ENCODE data around the gene MPI.

The MPI gene

GRCh38 chr15:74857082-74857655 lies 32.7 kb upstream of the MPI start:
- no peak for TF ChIP-seq CTCF (IDR thresholded peaks at IDR 0.05; ENCODE audit: low read depth, low read length)
- DNase-seq, result no peak
- no peak overlapping the region for H3K27ac ChIP-seq

GRCh38 chr15:74857671-74858368 lies 32.0 kb upstream of the MPI start:
- Histone ChIP-seq H3K27ac (no peak overlapping the region), H3K36me3 (peaks cover 18% of the 10 kb centered on the region), H3K9me3 (ENCODE audit: severe bottlenecking) (no peaks in the 10 kb centered on the region), H3K4me3 (ENCODE audit: low read depth, low read length) (no peak overlapping the region), H3K27me3 (ENCODE audit: insufficient read depth, low read depth, severe bottlenecking) (no peaks in the 10 kb centered on the region)
- DNase-seq, result no peak
- TF ChIP-seq CTCF (IDR thresholded peaks at IDR 0.05; ENCODE audit: low read depth, low read length), result no peak

More at GRCh38 chr15:74857082-74857655, 32.7 kb upstream of the MPI start:
- H3K27me3 ChIP-seq (ENCODE audit: insufficient read depth, low read depth, severe bottlenecking), result no peaks in the 10 kb centered on the region
- no peak overlapping the region for H3K4me3 ChIP-seq (ENCODE audit: low read depth, low read length)
- H3K36me3 ChIP-seq, result peaks cover 24% of the 10 kb centered on the region
- no peaks in the 10 kb centered on the region for H3K9me3 ChIP-seq (ENCODE audit: severe bottlenecking)

- H3K9me3 ChIP-seq (ENCODE audit: severe bottlenecking), result no peaks in the 10 kb centered on the region
- no peak overlapping the region for H3K4me3 ChIP-seq (ENCODE audit: low read depth, low read length)
- TF ChIP-seq CTCF (IDR thresholded peaks at IDR 0.05; ENCODE audit: low read depth, low read length), result no peak
- H3K27ac ChIP-seq, result no peak overlapping the region
- H3K27me3 ChIP-seq (ENCODE audit: insufficient read depth, low read depth, severe bottlenecking), result no peaks in the 10 kb centered on the region
- peaks cover 13% of the 10 kb centered on the region for H3K36me3 ChIP-seq
- no peak for DNase-seq
Observed at GRCh38 chr15:74858369-74858740, 31.5 kb upstream of the MPI start.

- Histone ChIP-seq H3K36me3 (peaks cover 16% of the 10 kb centered on the region), H3K9me3 (ENCODE audit: severe bottlenecking) (no peaks in the 10 kb centered on the region), H3K4me3 (ENCODE audit: low read depth, low read length) (no peak overlapping the region), H3K27me3 (ENCODE audit: insufficient read depth, low read depth, severe bottlenecking) (no peaks in the 10 kb centered on the region), H3K27ac (no peak overlapping the region)
- no peak for TF ChIP-seq CTCF (IDR thresholded peaks at IDR 0.05; ENCODE audit: low read depth, low read length)
- DNase-seq, result no peak
Observed at GRCh38 chr15:74863239-74864056, 26.4 kb upstream of the MPI start.

- TF ChIP-seq CTCF (IDR thresholded peaks at IDR 0.05; ENCODE audit: low read depth, low read length), result no peak
- DNase-seq, result no peak
- Histone ChIP-seq H3K36me3 (peaks cover 22% of the 10 kb centered on the region), H3K9me3 (ENCODE audit: severe bottlenecking) (no peaks in the 10 kb centered on the region), H3K27ac (no peak overlapping the region), H3K27me3 (ENCODE audit: insufficient read depth, low read depth, severe bottlenecking) (no peaks in the 10 kb centered on the region), H3K4me3 (ENCODE audit: low read depth, low read length) (no peak overlapping the region)
Observed at GRCh38 chr15:74864296-74864695, 25.5 kb upstream of the MPI start.
